Lung (tissue), 12 donors: Measurements from ENCODE around the gene REEP1. TPM values are rescaled to one million over a fixed set of nuclear protein-coding genes. Genes with fewer than 3 reads are reported as not detected.
A peak's percentile ranks its signal among the peaks of the same experiment; 100 is the strongest.

ENCODE experiments used
- ATAC-seq: fragments of 200-7000 bp; cut with Tn5 transposase; one replicate; pipeline ENCODE4 v1.9.1; 2020; ENCODE audit warnings: moderate number of reproducible peaks; ENCODE audit not compliant: insufficient read depth, low FRiP score
- DNase-seq, 3 donors: peaks; one replicate each; pipeline ENCODE4 v3.0.0-alpha.2; 2013 to 2017
- H3K27ac ChIP-seq, 2 donors: one replicate each; pipeline ENCODE4 v1.5.1; 2013; ENCODE audit warnings: mild to moderate bottlenecking in 2 of 2, moderate library complexity in 2 of 2, control low read depth in 1 of 2, inconsistent platforms in 1 of 2, low read depth in 1 of 2, low read length in 1 of 2
- H3K27me3 ChIP-seq, 3 donors: one replicate each; pipeline ENCODE4 v1.5.1; 2013; ENCODE audit warnings: low read length in 2 of 3; ENCODE audit not compliant: control insufficient read depth in 3 of 3, insufficient read depth in 3 of 3
- H3K36me3 ChIP-seq, 4 donors: one replicate each; pipeline ENCODE4 v1.5.1; 2013; ENCODE audit warnings: low read length in 4 of 4, mild to moderate bottlenecking in 1 of 4, moderate library complexity in 1 of 4; ENCODE audit not compliant: control insufficient read depth in 4 of 4, insufficient read depth in 4 of 4
- H3K4me1 ChIP-seq, 5 donors: one replicate each; pipeline ENCODE4 v1.5.1; 2013; ENCODE audit warnings: low read length in 5 of 5, mild to moderate bottlenecking in 2 of 5, moderate library complexity in 1 of 5; ENCODE audit not compliant: control insufficient read depth in 5 of 5, insufficient read depth in 5 of 5
- H3K4me3 ChIP-seq: one replicate; pipeline ENCODE4 v1.5.1; 2013; ENCODE audit warnings: mild to moderate bottlenecking, control low read depth, moderate library complexity
- H3K9ac ChIP-seq, 2 donors: one replicate each; pipeline ENCODE4 v1.5.1; 2013; ENCODE audit warnings: low read length in 2 of 2, control low read depth in 1 of 2; ENCODE audit not compliant: insufficient read depth in 1 of 2
- H3K9me3 ChIP-seq, 4 donors: one replicate each; pipeline ENCODE4 v1.5.1; 2013; ENCODE audit warnings: low read length in 3 of 4, mild to moderate bottlenecking in 1 of 4, moderate library complexity in 1 of 4; ENCODE audit not compliant: control insufficient read depth in 4 of 4, insufficient read depth in 3 of 4
- WGBS, 2 donors: extraction: QIAGEN DNeasy Blood & Tissue Kit; methylation state at CpG; one replicate each; pipeline ENCODE4 v1.1.7; 2013; 5-methylcytosine and 5-hydroxymethylcytosine counted together
- polyA plus RNA-seq, 2 donors: library from polyadenylated mRNA; stranded (reverse); fragments of 200-250 nt; gene quantifications; one replicate each; pipeline ENCODE4 v1.2.1, GENCODE V29; 2013
- total RNA-seq, 2 donors: library from RNA; depleted of rRNA in 1 of 2; stranded (reverse); fragments of >200 nt in 1 of 2; gene quantifications; one replicate each; pipeline ENCODE4 v1.2.1, GENCODE V29; 2014 to 2021
- TF ChIP-seq, protein P1 (sequence below): IDR thresholded peaks from 2 replicates; pipeline ENCODE4 v1.5.1; 2012; ENCODE audit warnings: mild to moderate bottlenecking; ENCODE audit errors: control extremely low read depth, extremely low read depth
- donor health status: control.
- donor health status: control.
- donor health status: Bipolar disorder and iron deficiency.
- donor health status: healthy.
- donor health status: DM: yes; HTN: yes; CAD: no.

REEP1 gene
- total and polyA plus RNA-seq, 4 donors, result 2.4 to 19.7 (median 5.4) TPM

DNA sequence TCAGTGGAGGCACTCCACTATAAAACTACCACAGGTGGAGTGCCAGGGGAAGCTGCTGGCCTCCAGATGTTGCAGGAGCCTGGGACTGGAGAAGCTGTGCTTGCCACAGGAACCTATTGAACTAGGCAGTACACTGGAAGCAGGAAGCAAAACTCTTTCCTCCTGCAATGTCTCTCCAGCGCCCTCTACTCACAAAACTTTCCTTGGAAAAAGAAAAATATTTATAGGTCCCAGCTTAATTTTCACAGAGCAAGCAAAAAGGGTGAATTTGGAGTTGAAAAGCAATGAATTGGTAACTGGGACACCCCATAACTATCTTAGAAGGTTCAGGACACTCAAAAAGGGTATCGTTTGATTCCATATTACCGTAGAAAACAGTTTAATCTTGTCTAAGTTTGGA lies 33.2 kb upstream of the REEP1 start:
- no peak for DNase-seq
- no peak overlapping the region for H3K27ac ChIP-seq
- no peak overlapping the region for H3K9ac ChIP-seq
- no peaks in the 10 kb centered on the region for H3K27me3 ChIP-seq
- TF ChIP-seq, protein P1, sequence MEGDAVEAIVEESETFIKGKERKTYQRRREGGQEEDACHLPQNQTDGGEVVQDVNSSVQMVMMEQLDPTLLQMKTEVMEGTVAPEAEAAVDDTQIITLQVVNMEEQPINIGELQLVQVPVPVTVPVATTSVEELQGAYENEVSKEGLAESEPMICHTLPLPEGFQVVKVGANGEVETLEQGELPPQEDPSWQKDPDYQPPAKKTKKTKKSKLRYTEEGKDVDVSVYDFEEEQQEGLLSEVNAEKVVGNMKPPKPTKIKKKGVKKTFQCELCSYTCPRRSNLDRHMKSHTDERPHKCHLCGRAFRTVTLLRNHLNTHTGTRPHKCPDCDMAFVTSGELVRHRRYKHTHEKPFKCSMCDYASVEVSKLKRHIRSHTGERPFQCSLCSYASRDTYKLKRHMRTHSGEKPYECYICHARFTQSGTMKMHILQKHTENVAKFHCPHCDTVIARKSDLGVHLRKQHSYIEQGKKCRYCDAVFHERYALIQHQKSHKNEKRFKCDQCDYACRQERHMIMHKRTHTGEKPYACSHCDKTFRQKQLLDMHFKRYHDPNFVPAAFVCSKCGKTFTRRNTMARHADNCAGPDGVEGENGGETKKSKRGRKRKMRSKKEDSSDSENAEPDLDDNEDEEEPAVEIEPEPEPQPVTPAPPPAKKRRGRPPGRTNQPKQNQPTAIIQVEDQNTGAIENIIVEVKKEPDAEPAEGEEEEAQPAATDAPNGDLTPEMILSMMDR, result no peak
- H3K36me3 ChIP-seq, result no peaks in the 10 kb centered on the region
- WGBS, 2 donors, result 95 to 99% methylated on average over 3 of the region's 3 CpGs
- ATAC-seq, result no peak
- peaks cover 0 to 3% (median 0%) of the 10 kb centered on the region in 4 donors for H3K9me3 ChIP-seq
- no peak overlapping the region for H3K4me3 ChIP-seq
- H3K4me1 ChIP-seq, result peaks cover 0 to 16% (median 4%) of the 10 kb centered on the region in 5 donors

DNA sequence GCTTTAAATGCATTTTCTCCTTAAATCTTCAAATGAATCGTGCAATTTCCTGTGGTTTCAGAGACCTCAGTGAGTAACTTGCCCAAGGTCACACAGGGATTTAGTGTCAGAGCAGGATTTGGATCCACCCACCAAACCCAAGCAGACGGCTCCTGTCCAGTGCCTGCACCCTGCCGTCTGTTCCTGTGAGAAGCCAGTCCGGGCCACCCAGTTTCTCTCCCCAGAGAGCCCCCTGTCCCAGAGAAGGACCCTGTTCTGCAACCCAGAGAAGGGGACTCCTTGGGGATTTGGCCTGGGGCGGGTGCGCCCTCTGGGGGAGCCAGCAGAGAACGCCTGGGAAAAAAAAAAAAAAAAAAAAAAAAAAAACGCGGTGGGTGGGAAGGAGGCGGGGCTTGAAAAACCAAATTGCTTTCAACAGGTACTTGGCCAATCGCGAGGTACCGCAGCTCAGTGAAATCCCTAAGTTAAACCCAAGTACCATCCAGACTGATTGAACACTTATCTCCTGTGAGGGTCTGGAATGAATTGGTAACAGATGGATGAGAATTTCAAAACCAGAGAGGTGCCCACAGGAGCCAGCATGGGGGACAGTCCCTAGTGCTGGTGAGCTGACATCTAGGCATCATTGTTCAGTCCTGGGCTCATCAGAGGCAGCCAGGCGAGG lies 30.9 kb upstream of the REEP1 start:
- H3K4me3 ChIP-seq, result no peak overlapping the region
- no peak overlapping the region for H3K9ac ChIP-seq
- ATAC-seq, result peak; percentile 39
- no peak overlapping the region for H3K27ac ChIP-seq
- peaks cover 0 to 3% (median 0%) of the 10 kb centered on the region in 4 donors for H3K9me3 ChIP-seq
- H3K36me3 ChIP-seq, result no peaks in the 10 kb centered on the region
- WGBS, 2 donors, result 6 to 8% methylated on average over 13 to 14 of the region's 14 CpGs
- H3K27me3 ChIP-seq, result no peaks in the 10 kb centered on the region
- TF ChIP-seq, protein P1, result peak; percentile 16
- peak; percentile 61 to 71 (median 69) for DNase-seq
- H3K4me1 ChIP-seq, result peaks cover 0 to 16% (median 4%) of the 10 kb centered on the region in 5 donors

DNA sequence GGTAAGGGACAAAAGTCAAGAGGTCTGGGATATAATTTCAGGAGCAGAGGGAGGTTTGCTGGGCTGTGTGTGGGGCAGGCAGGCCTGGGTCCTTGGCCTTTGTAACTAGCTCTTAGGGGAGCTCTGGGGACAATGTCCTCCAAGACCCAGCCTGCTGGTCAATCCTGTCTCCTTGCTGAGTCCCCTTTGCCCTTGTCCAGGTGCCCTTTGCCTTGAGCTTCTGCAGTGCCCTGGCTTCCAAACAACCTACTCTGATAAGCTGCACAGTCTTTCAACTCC lies 30.0 kb upstream of the REEP1 start:
- Histone ChIP-seq H3K27me3 (no peaks in the 10 kb centered on the region), H3K4me3 (no peak overlapping the region), H3K36me3 (no peaks in the 10 kb centered on the region), H3K9ac (no peak overlapping the region), H3K9me3 (peaks cover 0 to 3% (median 0%) of the 10 kb centered on the region in 4 donors), H3K27ac (no peak overlapping the region), H3K4me1 (peaks cover 0 to 16% (median 4%) of the 10 kb centered on the region in 5 donors)
- DNase-seq, result no peak
- ATAC-seq, result no peak
- TF ChIP-seq, protein P1, result no peak
